ENCODE results near the gene TMEM18. TPM values are rescaled to one million over a fixed set of nuclear protein-coding genes. Genes with fewer than 3 reads are reported as not detected.

TMEM18 gene
- total and polyA plus RNA-seq, 2 of the 13 experiments (the other 11 are each of a cell fraction or from before 2014, with no cell fraction given), result 45.9 to 49.4 TPM

- TF ChIP-seq POGZ (CRISPR knock-in tag; IDR thresholded peaks at IDR 0.05) (peak; percentile 85), ZNF878 (CRISPR knock-in tag; IDR thresholded peaks at IDR 0.05) (no peak; the same call in 1 of the 2 replicates), ZNF737 (CRISPR knock-in tag; IDR thresholded peaks at IDR 0.05; ENCODE audit: borderline replicate concordance) (0 out of 2 replicates have a peak, but pooled peaks have one; percentile 48), ZNF263 (CRISPR knock-in tag; IDR thresholded peaks at IDR 0.05) (peak; percentile 96), HINFP (CRISPR knock-in tag; IDR thresholded peaks at IDR 0.05; ENCODE audit: low read depth) (peak; percentile 77), KLF15 (CRISPR knock-in tag; IDR thresholded peaks at IDR 0.05; ENCODE audit: borderline replicate concordance) (peak; percentile 91; the same call in 1 of the 2 replicates), ZNF275 (CRISPR knock-in tag; IDR thresholded peaks at IDR 0.05; ENCODE audit: borderline replicate concordance) (peak; percentile 99), CHCHD3 (CRISPR knock-in tag; IDR thresholded peaks at IDR 0.05) (no peak), ZNF672 (CRISPR knock-in tag; IDR thresholded peaks at IDR 0.05) (no peak), PTBP1 (IDR thresholded peaks at IDR 0.05; ENCODE audit: low read depth, low read length, poor library complexity, severe bottlenecking) (no peak), FOSL2 (CRISPR knock-in tag; IDR thresholded peaks at IDR 0.05) (peak; percentile 43), KLF6 (CRISPR knock-in tag; IDR thresholded peaks at IDR 0.05) (peak; percentile 96; the same call in 1 of the 2 replicates), KDM3A (CRISPR knock-in tag; IDR thresholded peaks at IDR 0.05; ENCODE audit: low read depth) (peak; percentile 65; the same call in 1 of the 2 replicates), TBL1XR1 (IDR thresholded peaks at IDR 0.05; ENCODE audit: borderline replicate concordance, low read length, partially characterized antibody) (peak; percentile 41), PAWR (CRISPR knock-in tag; IDR thresholded peaks at IDR 0.05; ENCODE audit: borderline replicate concordance) (no peak), ZNF253 (CRISPR knock-in tag; IDR thresholded peaks at IDR 0.05; ENCODE audit: borderline replicate concordance) (peak; percentile 94), JUNB (CRISPR knock-in tag; IDR thresholded peaks at IDR 0.05; ENCODE audit: borderline replicate concordance) (no peak), SPEN (CRISPR knock-in tag; IDR thresholded peaks at IDR 0.05; ENCODE audit: low read depth) (peak; percentile 100; the same call in 1 of the 2 replicates), GTF3A (CRISPR knock-in tag; conservative IDR thresholded peaks at IDR 0.05) (0 out of 2 replicates have a peak, but pooled peaks have one; percentile 71), ZNF296 (CRISPR knock-in tag; conservative IDR thresholded peaks at IDR 0.05) (peak; percentile 70; the same call in 1 of the 2 replicates)
- TF ChIP-seq, protein P1, sequence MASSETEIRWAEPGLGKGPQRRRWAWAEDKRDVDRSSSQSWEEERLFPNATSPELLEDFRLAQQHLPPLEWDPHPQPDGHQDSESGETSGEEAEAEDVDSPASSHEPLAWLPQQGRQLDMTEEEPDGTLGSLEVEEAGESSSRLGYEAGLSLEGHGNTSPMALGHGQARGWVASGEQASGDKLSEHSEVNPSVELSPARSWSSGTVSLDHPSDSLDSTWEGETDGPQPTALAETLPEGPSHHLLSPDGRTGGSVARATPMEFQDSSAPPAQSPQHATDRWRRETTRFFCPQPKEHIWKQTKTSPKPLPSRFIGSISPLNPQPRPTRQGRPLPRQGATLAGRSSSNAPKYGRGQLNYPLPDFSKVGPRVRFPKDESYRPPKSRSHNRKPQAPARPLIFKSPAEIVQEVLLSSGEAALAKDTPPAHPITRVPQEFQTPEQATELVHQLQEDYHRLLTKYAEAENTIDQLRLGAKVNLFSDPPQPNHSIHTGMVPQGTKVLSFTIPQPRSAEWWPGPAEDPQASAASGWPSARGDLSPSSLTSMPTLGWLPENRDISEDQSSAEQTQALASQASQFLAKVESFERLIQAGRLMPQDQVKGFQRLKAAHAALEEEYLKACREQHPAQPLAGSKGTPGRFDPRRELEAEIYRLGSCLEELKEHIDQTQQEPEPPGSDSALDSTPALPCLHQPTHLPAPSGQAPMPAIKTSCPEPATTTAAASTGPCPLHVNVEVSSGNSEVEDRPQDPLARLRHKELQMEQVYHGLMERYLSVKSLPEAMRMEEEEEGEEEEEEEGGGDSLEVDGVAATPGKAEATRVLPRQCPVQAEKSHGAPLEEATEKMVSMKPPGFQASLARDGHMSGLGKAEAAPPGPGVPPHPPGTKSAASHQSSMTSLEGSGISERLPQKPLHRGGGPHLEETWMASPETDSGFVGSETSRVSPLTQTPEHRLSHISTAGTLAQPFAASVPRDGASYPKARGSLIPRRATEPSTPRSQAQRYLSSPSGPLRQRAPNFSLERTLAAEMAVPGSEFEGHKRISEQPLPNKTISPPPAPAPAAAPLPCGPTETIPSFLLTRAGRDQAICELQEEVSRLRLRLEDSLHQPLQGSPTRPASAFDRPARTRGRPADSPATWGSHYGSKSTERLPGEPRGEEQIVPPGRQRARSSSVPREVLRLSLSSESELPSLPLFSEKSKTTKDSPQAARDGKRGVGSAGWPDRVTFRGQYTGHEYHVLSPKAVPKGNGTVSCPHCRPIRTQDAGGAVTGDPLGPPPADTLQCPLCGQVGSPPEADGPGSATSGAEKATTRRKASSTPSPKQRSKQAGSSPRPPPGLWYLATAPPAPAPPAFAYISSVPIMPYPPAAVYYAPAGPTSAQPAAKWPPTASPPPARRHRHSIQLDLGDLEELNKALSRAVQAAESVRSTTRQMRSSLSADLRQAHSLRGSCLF (CRISPR knock-in tag; IDR thresholded peaks at IDR 0.05; ENCODE audit: borderline replicate concordance), result 0 out of 2 replicates have a peak, but pooled peaks have one; percentile 81
Measured at GRCh38 chr2:677056-677958, at the start of gene TMEM18 (continued).

Data from HepG2 (cell line).